A549 (cell line): Measurements from ENCODE around the gene MAML1. TPM values are rescaled to one million over a fixed set of nuclear protein-coding genes. Genes with fewer than 3 reads are reported as not detected.
A peak's percentile ranks its signal among the peaks of the same experiment; 100 is the strongest.

ENCODE experiments used
- ATAC-seq, 2 experiments: fragments of 200-7000 bp in 1 of 2; fragments of >200 bp in 1 of 2; cut with Nextera tagmentation in 1 of 2; cut with Tn5 transposase in 1 of 2; 3 replicates each; pipeline versions ENCODE4 v1.8.0 to v1.9.1; 2018 to 2020; ENCODE audit warnings: mild to moderate bottlenecking in 1 of 2, moderate library complexity in 1 of 2
- CTCF ChIA-PET: fragments of 300-600 bp; sonication (Branson Sonifier 250); formaldehyde crosslinking; extraction: SDS; loops from one replicate; lab custom pipeline; 2021; ENCODE audit warnings: antibody characterized with exemption, inconsistent platforms; lab: Yijun Ruan, JAX
- POLR2A ChIA-PET: fragments of 350-600 bp; formaldehyde crosslinking; extraction: SDS; loops from one replicate; lab custom pipeline; 2021; ENCODE audit warnings: antibody characterized with exemption, inconsistent platforms; lab: Yijun Ruan, JAX
- DNase-seq, 2 experiments: peaks; one replicate each; pipeline versions ENCODE4 v3.0.0 to v3.0.0-alpha.2; 2011 to 2016; ENCODE audit warnings: low read depth in 1 of 2, low spot score in 1 of 2
- FAIRE-seq: peaks from 2 replicates; lab custom pipeline; 2011; peaks lifted over from hg19 to GRCh38; lab: Jason Lieb, UNC
- H3K27ac ChIP-seq, 2 experiments: fragments of >200 bp; sonication (Bioruptor Twin); formaldehyde crosslinking; 3 replicates each; pipeline ENCODE4 v1.5.1; 2016 to 2017
- H3K4me1 ChIP-seq: fragments of >200 bp; sonication (Bioruptor Twin); formaldehyde crosslinking; 3 replicates; pipeline ENCODE4 v1.6.1; 2016
- H3K4me2 ChIP-seq: fragments of >200 bp; sonication (Bioruptor Twin); formaldehyde crosslinking; 3 replicates; pipeline ENCODE4 v1.6.1; 2016
- H3K4me3 ChIP-seq: fragments of >200 bp; sonication (Bioruptor Twin); formaldehyde crosslinking; 3 replicates; pipeline ENCODE4 v1.5.1; 2016
- H3K9me3 ChIP-seq: fragments of >200 bp; sonication (Bioruptor Twin); formaldehyde crosslinking; 3 replicates; pipeline ENCODE4 v1.6.1; 2016
- CBX8 ChIP-seq: fragments of 200-600 bp; sonication (generic); IDR thresholded peaks from 2 replicates; pipeline ENCODE4 v1.6.1; 2016
- CHD2 ChIP-seq: fragments of 150-350 bp; IDR thresholded peaks from 2 replicates; pipeline ENCODE4 v1.6.1; 2014; ENCODE audit warnings: low read length; ENCODE audit not compliant: partially characterized antibody
- E2F6 ChIP-seq: IDR thresholded peaks from 2 replicates; pipeline ENCODE4 v1.6.1; 2012; ENCODE audit warnings: low read depth, borderline replicate concordance
- EHF ChIP-seq: fragments of 250-450 bp; sonication (Bioruptor Pico); IDR thresholded peaks from 2 replicates; pipeline ENCODE4 v1.5.0; 2020; ENCODE audit warnings: mild to moderate bottlenecking
- EP300 ChIP-seq, 2 experiments: fragments of >200 bp; sonication (Bioruptor Twin); formaldehyde crosslinking; IDR thresholded peaks; 2 replicates in 1 of 2; 3 replicates in 1 of 2; pipeline ENCODE4 v1.6.1; 2016 to 2017
- FOSL2 ChIP-seq, 2 experiments: fragments of 450-650 bp in 1 of 2; fragments of >200 bp in 1 of 2; sonication (Bioruptor Twin) in 1 of 2; formaldehyde crosslinking; IDR thresholded peaks; 2 replicates each; pipeline versions ENCODE4 v1.5.0 to v1.6.1; 2016 to 2020; ENCODE audit warnings: mild to moderate bottlenecking in 1 of 2, moderate library complexity in 1 of 2
- HEYL ChIP-seq: fragments of 250-450 bp; sonication (Bioruptor Pico); IDR thresholded peaks from 2 replicates; pipeline ENCODE4 v1.8.0; 2021; ENCODE audit warnings: mild to moderate bottlenecking, moderate library complexity
- HOXA7 ChIP-seq: fragments of 250-450 bp; sonication (Bioruptor Pico); IDR thresholded peaks from 2 replicates; pipeline ENCODE4 v1.5.0; 2020; ENCODE audit warnings: mild to moderate bottlenecking, moderate library complexity
- HOXB13 ChIP-seq: fragments of 250-450 bp; sonication (Bioruptor Pico); IDR thresholded peaks from 2 replicates; pipeline ENCODE4 v1.5.0; 2020; ENCODE audit warnings: low read depth, mild to moderate bottlenecking, moderate library complexity
- HOXB5 ChIP-seq: fragments of 250-450 bp; sonication (Bioruptor Pico); IDR thresholded peaks from 2 replicates; pipeline ENCODE4 v1.5.0; 2020; ENCODE audit warnings: mild to moderate bottlenecking, moderate library complexity
- JUN ChIP-seq, 2 experiments: fragments of >200 bp; sonication (Bioruptor Twin); formaldehyde crosslinking; IDR thresholded peaks; 2 replicates in 1 of 2; 3 replicates in 1 of 2; pipeline ENCODE4 v1.6.1; 2016 to 2017
- JUNB ChIP-seq: fragments of >200 bp; sonication (Bioruptor Twin); formaldehyde crosslinking; IDR thresholded peaks from 2 replicates; pipeline ENCODE4 v1.6.1; 2016
- KDM5A ChIP-seq: fragments of 200-600 bp; sonication (generic); IDR thresholded peaks from 2 replicates; pipeline ENCODE4 v1.6.1; 2016; ENCODE audit warnings: antibody characterized with exemption, mild to moderate bottlenecking
- MAZ ChIP-seq: fragments of 150-350 bp; IDR thresholded peaks from 2 replicates; pipeline ENCODE4 v1.6.1; 2014; ENCODE audit warnings: antibody characterized with exemption, low read depth, low read length, borderline replicate concordance
- MYC ChIP-seq: IDR thresholded peaks from 2 replicates; pipeline ENCODE4 v1.6.1; 2012; ENCODE audit warnings: mild to moderate bottlenecking, inconsistent platforms, low read length, improper control_type of control experiment, borderline replicate concordance
- NPAS2 ChIP-seq: fragments of 250-450 bp; sonication (Bioruptor Pico); IDR thresholded peaks from 2 replicates; pipeline ENCODE4 v1.8.0; 2022; ENCODE audit warnings: mild to moderate bottlenecking, moderate library complexity, borderline replicate concordance
- NR3C1 ChIP-seq: fragments of >200 bp; sonication (Bioruptor Twin); formaldehyde crosslinking; IDR thresholded peaks from 3 replicates; pipeline ENCODE4 v1.6.1; 2017
- PBX3 ChIP-seq: IDR thresholded peaks from 2 replicates; pipeline ENCODE4 v1.6.1; 2012
- PHF8 ChIP-seq: fragments of 200-600 bp; sonication (generic); IDR thresholded peaks from 2 replicates; pipeline ENCODE4 v1.6.1; 2016; ENCODE audit warnings: low read depth, mild to moderate bottlenecking, antibody characterized with exemption, moderate library complexity, borderline replicate concordance
- POLR2A ChIP-seq: IDR thresholded peaks from 2 replicates; pipeline ENCODE4 v1.6.1; 2012; ENCODE audit warnings: mild to moderate bottlenecking, low read length
- POLR2AphosphoS2 ChIP-seq: conservative IDR thresholded peaks from 2 replicates; pipeline ENCODE4 v1.6.1; 2012; ENCODE audit warnings: low read length, improper control_type of control experiment, inconsistent platforms
- RCOR1 ChIP-seq: fragments of 150-350 bp; IDR thresholded peaks from 2 replicates; pipeline ENCODE4 v1.6.1; 2014; ENCODE audit warnings: antibody characterized with exemption, low read length, low read depth
- REST ChIP-seq: fragments of 200-600 bp; sonication (generic); IDR thresholded peaks from 2 replicates; pipeline ENCODE4 v1.6.1; 2016; ENCODE audit warnings: antibody characterized with exemption, mild to moderate bottlenecking, moderate library complexity
- SMC3 ChIP-seq: fragments of >200 bp; sonication (Bioruptor Twin); formaldehyde crosslinking; IDR thresholded peaks from 3 replicates; pipeline ENCODE4 v1.6.1; 2018; ENCODE audit warnings: inconsistent platforms
- TFCP2L1 ChIP-seq: fragments of 250-450 bp; sonication (Bioruptor Pico); IDR thresholded peaks from 2 replicates; pipeline ENCODE4 v1.5.0; 2021; ENCODE audit warnings: mild to moderate bottlenecking
- TP53 ChIP-seq: fragments of 250-450 bp; sonication (Bioruptor Pico); IDR thresholded peaks from 2 replicates; pipeline ENCODE4 v1.5.0; 2021; ENCODE audit warnings: mild to moderate bottlenecking, moderate library complexity
- ZNF302 ChIP-seq: fragments of 250-450 bp; sonication (Bioruptor Pico); IDR thresholded peaks from 2 replicates; pipeline ENCODE4 v1.9.0; 2021; ENCODE audit warnings: inconsistent platforms, mild to moderate bottlenecking, moderate library complexity
- WGBS: methylation state at CpG from one replicate; pipeline ENCODE4 v1.1.6; 2017; ENCODE audit errors: missing lambda C conversion rate; 5-methylcytosine and 5-hydroxymethylcytosine counted together
- polyA plus RNA-seq, 4 experiments: library from polyadenylated mRNA; depleted of rRNA in 3 of 4; stranded (reverse); fragments of >200 nt; fragmentation: RNase III in 1 of 4; extraction: RNeasy Plus Mini Kit Qiagen cat#74134 plus additional on column Dnase treatment in 1 of 4; gene quantifications; 2 replicates in 3 of 4; 3 replicates in 1 of 4; pipeline ENCODE4 v1.2.3, GENCODE V29; 2011 to 2017
- TF ChIP-seq, protein P1 (sequence below): fragments of >200 bp; sonication (Bioruptor Twin); formaldehyde crosslinking; IDR thresholded peaks from 2 replicates; pipeline ENCODE4 v1.6.1; 2016
- TF ChIP-seq, protein P2 (sequence below): fragments of >200 bp; sonication (Bioruptor Twin); formaldehyde crosslinking; IDR thresholded peaks from 3 replicates; pipeline ENCODE4 v1.5.1; 2016

Gene MAML1
- polyA plus RNA-seq, 2 of the 4 experiments (the other 2 are of a cell fraction), result 6.9 to 12.0 TPM

DNA sequence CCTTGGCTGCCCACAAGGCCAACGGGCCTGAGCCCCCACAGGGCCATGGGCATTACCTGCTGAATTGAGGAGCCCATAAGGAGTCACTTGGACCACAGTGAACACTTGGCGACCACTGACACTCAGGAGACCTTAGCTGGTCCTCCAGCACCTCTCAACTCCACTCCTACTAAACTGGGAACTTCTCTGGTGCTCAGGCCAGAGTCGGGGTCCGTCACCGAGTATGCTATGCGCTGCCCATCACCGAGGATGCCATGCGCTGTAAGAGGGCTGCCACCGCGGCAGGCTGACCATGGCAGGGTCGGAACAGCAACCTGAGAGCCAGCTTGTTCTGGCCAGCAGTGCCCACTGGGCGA lies 87.5 kb downstream of the MAML1 start (continued):
- TF ChIP-seq, protein P1, sequence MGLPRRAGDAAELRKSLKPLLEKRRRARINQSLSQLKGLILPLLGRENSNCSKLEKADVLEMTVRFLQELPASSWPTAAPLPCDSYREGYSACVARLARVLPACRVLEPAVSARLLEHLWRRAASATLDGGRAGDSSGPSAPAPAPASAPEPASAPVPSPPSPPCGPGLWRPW, result no peak
- TF ChIP-seq, protein P2, sequence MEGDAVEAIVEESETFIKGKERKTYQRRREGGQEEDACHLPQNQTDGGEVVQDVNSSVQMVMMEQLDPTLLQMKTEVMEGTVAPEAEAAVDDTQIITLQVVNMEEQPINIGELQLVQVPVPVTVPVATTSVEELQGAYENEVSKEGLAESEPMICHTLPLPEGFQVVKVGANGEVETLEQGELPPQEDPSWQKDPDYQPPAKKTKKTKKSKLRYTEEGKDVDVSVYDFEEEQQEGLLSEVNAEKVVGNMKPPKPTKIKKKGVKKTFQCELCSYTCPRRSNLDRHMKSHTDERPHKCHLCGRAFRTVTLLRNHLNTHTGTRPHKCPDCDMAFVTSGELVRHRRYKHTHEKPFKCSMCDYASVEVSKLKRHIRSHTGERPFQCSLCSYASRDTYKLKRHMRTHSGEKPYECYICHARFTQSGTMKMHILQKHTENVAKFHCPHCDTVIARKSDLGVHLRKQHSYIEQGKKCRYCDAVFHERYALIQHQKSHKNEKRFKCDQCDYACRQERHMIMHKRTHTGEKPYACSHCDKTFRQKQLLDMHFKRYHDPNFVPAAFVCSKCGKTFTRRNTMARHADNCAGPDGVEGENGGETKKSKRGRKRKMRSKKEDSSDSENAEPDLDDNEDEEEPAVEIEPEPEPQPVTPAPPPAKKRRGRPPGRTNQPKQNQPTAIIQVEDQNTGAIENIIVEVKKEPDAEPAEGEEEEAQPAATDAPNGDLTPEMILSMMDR, result no peak
- TF ChIP-seq HOXA7 (CRISPR knock-in tag) (peak; percentile 83; the same call in 1 of the 2 replicates), SMC3 (no peak), E2F6 (no peak), ZNF302 (CRISPR knock-in tag) (peak; percentile 95), KDM5A (no peak), POLR2AphosphoS2 (no peak), JUNB (no peak), PBX3 (no peak), MAZ (no peak), NPAS2 (CRISPR knock-in tag) (peak; percentile 58; the same call in 1 of the 2 replicates), PHF8 (no peak), FOSL2 (IDR thresholded peaks at IDR 0.05) (no peak), FOSL2 (CRISPR knock-in tag; IDR thresholded peaks at IDR 0.05) (no peak), POLR2A (no peak), HOXB13 (peak; percentile 97), HEYL (CRISPR knock-in tag) (peak; percentile 96; the same call in 1 of the 2 replicates)

GRCh38 chr5:179820483-179821297 lies 88.1 kb downstream of the MAML1 start, which contains the start of gene SQSTM1:
Gene SQSTM1, plus strand, starts transcription at chr5:179820905. Its CDS starts 32 bp downstream, at chr5:179820937.
- Histone ChIP-seq H3K4me3 (peak within 1 kb of the TSS; percentile 81), H3K27ac (peak within 1 kb of the TSS; percentile 95 to 98), H3K4me1 (peaks cover 62% of the 10 kb centered on the region), H3K4me2 (peak within 1 kb of the TSS; percentile 96), H3K9me3 (no peaks in the 10 kb centered on the region)
- DNase-seq, result peak in 1 of 2 experiments; percentile 87
- ChIA-PET POLR2A (interaction anchor here (0.7 to 2.3 kb wide), 14 partner anchors 9 to 270 kb away, joined by 3 to 20 read pairs (median 6); partner anchors contain the start of genes HNRNPH1, LTC4S, MRNIP and RNF130), CTCF (interaction anchor here (0.6 to 4.8 kb wide), 5 partner anchors 17 to 123 kb away, joined by 3 to 27 read pairs (median 4); no protein-coding TSS in a partner anchor)
- WGBS, result 6% methylated on average over 23 of the region's 81 CpGs
- no peak for FAIRE-seq
- peak; percentile 15 to 40 for ATAC-seq
- TF ChIP-seq HOXB5 (CRISPR knock-in tag) (no peak; the same call in 1 of the 2 replicates), NR3C1 (no peak), NPAS2 (CRISPR knock-in tag) (0 out of 2 replicates have a peak, but pooled peaks have one; percentile 2), CHD2 (peak; percentile 34), CBX8 (no peak), TP53 (CRISPR knock-in tag) (peak; percentile 93), FOSL2 (IDR thresholded peaks at IDR 0.05) (no peak), FOSL2 (CRISPR knock-in tag; IDR thresholded peaks at IDR 0.05) (peak; percentile 62), RCOR1 (no peak), MYC (0 out of 2 replicates have a peak, but pooled peaks have one; percentile 6), POLR2AphosphoS2 (peak; percentile 71; the same call in 1 of the 2 replicates), EHF (CRISPR knock-in tag) (no peak), TFCP2L1 (CRISPR knock-in tag) (no peak; the same call in 1 of the 2 replicates), EP300 (IDR thresholded peaks at IDR 0.05) (peak in 1 of 2 experiments; percentile 59; a peak in 1 of 5 replicates), REST (peak; percentile 52; the same call in 1 of the 2 replicates), POLR2A (peak; percentile 100), E2F6 (no peak), JUN (IDR thresholded peaks at IDR 0.05) (peak; percentile 99)
